PC-3 (cell line): ENCODE results near the gene ZNF483.
A peak's percentile ranks its signal among the peaks of the same experiment; 100 is the strongest.

Experiments used
- CTCF ChIP-seq: fragments of 300-600 bp; sonication (generic); conservative IDR thresholded peaks from 2 replicates; pipeline ENCODE4 v1.5.1; 2017; ENCODE audit warnings: antibody characterized with exemption, low read depth, mild to moderate bottlenecking, low read length
- EZH2 ChIP-seq: fragments of 300-600 bp; sonication (generic); IDR thresholded peaks from one replicate; pipeline ENCODE4 v1.6.1; 2017; ENCODE audit warnings: antibody characterized with exemption, mild to moderate bottlenecking, low read length; ENCODE audit not compliant: unreplicated experiment
- EZH2phosphoT487 ChIP-seq: fragments of 300-600 bp; sonication (generic); IDR thresholded peaks from 2 replicates; pipeline ENCODE4 v1.6.1; 2018; ENCODE audit warnings: mild to moderate bottlenecking, antibody characterized with exemption, low read length, borderline replicate concordance

DNA sequence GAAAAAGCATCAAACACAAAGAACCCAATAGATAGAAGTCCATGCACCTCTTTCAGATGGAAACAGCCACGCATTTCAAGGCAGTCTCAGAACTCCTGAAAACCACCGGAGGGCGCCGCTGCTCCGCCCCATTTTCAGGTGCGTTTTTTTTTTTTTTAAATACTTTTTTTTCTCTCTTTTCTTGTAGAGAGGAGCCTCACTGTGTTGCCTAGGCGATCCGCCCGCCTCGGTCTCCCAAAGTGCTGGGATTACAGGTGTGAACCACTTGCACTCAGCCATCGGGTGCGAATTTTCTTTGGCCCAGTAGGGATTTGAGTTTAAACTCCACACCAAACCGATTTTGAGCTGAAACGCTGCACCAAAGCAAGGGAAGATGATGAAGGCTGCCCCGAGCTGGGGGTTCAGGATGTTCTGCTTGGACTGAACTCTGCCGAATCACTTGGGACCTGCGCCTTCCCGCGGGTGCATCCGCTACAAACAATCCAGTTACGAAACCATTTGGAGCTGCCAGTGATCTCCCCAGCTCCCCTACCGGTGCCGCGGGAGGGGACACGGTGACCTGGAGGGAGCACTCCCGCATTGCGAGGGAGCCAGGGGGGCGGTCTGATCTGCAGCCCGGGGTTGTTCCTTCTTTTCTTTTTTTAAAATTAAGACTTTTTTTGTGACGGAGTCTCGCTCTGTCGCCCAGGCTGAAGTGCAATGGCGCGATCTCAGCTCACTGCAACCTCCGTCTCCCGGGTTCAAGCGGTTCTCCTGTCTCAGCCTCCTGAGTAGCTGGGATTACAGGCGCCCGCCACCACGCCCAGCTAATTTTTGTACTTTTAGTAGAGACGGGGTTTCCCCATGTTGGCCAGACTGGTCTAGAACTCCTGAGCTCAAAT is 73.1 kb downstream of the ZNF483 start:
- peak; percentile 73 for TF ChIP-seq CTCF
- no peak for TF ChIP-seq EZH2
- no peak for TF ChIP-seq EZH2phosphoT487
